Fibroblast of mammary gland (primary cell): ENCODE measurements around the gene FAM222A.

Experiments
- DNase-seq: peaks from one replicate; pipeline ENCODE4 v3.0.0-alpha.2; 2010; ENCODE audit warnings: low read depth
- H3K4me3 ChIP-seq: 2 replicates; pipeline ENCODE4 v1.5.1; 2011; ENCODE audit warnings: low read depth, mild to moderate bottlenecking, low read length, moderate library complexity; ENCODE audit not compliant: control insufficient read depth
- TF ChIP-seq, protein P1 (sequence below): conservative IDR thresholded peaks from 2 replicates; pipeline ENCODE4 v1.5.1; 2011; ENCODE audit warnings: low read depth, low read length, inconsistent platforms; ENCODE audit not compliant: control insufficient read depth, insufficient read depth

Gene FAM222A

DNA sequence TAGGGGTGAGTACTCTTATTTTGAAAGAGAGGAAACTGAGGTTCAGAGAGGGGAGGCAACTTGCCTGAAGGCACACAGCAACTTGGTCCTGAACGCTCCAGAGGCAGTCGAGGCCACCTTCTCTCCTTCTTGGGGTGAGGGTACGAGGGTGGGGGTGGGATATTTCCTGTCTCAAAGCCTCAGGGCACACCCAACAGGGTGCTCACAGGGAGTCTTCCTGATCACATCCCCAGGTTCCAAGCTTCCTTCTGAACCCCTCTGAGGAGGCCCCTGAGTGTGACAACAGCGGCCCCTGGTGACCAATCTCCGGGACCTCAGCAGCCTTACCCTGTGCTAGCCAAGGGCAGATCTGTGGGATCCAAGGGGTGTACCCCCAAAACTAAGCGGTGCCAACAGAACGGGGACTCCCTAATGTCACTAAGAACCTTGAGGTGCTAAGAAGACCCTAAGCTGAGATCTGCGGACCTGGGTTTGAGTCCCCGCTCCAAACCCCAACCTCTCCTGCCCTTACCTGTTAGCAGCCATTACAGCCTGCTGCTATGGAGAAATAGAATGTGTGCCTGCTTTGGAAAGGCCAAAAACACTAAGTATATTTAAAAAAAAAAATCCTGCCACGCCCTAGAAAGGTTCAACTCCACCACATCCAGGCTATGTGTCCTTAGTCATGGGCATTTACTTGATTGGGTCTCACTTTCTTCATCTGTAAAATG is 61.7 kb downstream of the FAM222A start:
- no peak overlapping the region for H3K4me3 ChIP-seq
- TF ChIP-seq, protein P1, sequence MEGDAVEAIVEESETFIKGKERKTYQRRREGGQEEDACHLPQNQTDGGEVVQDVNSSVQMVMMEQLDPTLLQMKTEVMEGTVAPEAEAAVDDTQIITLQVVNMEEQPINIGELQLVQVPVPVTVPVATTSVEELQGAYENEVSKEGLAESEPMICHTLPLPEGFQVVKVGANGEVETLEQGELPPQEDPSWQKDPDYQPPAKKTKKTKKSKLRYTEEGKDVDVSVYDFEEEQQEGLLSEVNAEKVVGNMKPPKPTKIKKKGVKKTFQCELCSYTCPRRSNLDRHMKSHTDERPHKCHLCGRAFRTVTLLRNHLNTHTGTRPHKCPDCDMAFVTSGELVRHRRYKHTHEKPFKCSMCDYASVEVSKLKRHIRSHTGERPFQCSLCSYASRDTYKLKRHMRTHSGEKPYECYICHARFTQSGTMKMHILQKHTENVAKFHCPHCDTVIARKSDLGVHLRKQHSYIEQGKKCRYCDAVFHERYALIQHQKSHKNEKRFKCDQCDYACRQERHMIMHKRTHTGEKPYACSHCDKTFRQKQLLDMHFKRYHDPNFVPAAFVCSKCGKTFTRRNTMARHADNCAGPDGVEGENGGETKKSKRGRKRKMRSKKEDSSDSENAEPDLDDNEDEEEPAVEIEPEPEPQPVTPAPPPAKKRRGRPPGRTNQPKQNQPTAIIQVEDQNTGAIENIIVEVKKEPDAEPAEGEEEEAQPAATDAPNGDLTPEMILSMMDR: peak; percentile 95
- DNase-seq: peak; percentile 61

GRCh38 chr12:109776624-109777023 is 63.0 kb downstream of the FAM222A start:
- no peak for DNase-seq
- H3K4me3 ChIP-seq: no peak overlapping the region
- TF ChIP-seq, protein P1: no peak

DNA sequence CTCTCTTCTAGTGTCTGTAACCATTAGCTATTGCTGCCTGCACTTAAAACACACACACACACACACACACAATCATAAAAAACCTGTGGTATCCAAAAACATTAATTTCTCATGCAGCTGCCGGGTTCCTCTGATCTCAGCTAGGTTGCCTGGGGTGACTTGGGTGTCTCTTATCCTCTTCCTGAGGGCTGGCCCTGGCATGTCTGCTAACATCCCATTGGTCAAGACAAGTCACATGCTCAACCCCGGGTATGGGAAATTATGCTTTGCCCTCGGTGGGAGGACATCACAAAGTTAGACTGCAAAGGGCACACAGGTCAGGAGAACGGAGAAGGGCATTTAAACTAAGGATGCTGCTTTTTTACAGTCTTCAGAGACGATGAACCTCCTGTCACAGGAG is 63.9 kb downstream of the FAM222A start:
- DNase-seq: peak; percentile 26
- TF ChIP-seq, protein P1: no peak
- H3K4me3 ChIP-seq: no peak overlapping the region

DNA sequence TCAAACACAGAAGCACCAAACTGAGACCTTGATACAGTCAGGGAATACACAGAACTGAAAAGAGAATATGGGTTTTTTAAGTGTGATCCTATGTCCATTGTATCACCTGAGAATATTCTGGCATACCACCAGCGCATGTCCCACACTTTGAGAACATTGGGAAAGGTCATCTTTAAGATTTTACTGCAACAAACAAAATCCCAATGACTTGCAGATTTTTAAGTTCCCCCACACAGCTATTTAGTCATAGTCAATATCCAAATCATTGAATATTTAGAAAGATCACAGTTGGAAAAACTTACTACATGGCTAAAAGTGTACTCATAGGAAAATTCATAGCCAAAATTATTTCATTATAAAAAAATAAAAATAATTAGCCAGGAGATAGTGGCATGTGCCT is 65.1 kb downstream of the FAM222A start:
- TF ChIP-seq, protein P1: no peak
- DNase-seq: no peak
- no peak overlapping the region for H3K4me3 ChIP-seq

- TF ChIP-seq, protein P1: no peak
- DNase-seq: no peak
These were observed 65.8 kb downstream of the FAM222A start for GRCh38 chr12:109779382-109779781.

GRCh38 chr12:109781668-109782325 is 68.2 kb downstream of the FAM222A start:
- TF ChIP-seq, protein P1: no peak

More at GRCh38 chr12:109779382-109779781, 65.8 kb downstream of the FAM222A start:
- no peak overlapping the region for H3K4me3 ChIP-seq

More at GRCh38 chr12:109781668-109782325, 68.2 kb downstream of the FAM222A start:
- no peak overlapping the region for H3K4me3 ChIP-seq
- DNase-seq: no peak
